Heart right ventricle (tissue), 16 donors: ENCODE results near the gene TAS1R2. TPM values are rescaled to one million over a fixed set of nuclear protein-coding genes. Genes with fewer than 3 reads are reported as not detected.

Source experiments
- ATAC-seq, 8 donors: fragments of 200-7000 bp; cut with Tn5 transposase; one replicate each; pipeline ENCODE4 v1.9.1; 2020; ENCODE audit warnings: mild to moderate bottlenecking in 8 of 8, moderate library complexity in 8 of 8, moderate number of reproducible peaks in 1 of 8
- DNase-seq, 2 donors: peaks; one replicate each; pipeline ENCODE4 v3.0.0-alpha.2; 2020
- H3K27ac ChIP-seq, 10 donors: fragments of 200-600 bp; sonication (generic) in 2 of 10; one replicate each; pipeline versions ENCODE4 v1.5.0 to v1.8.0; 2020 to 2022; ENCODE audit warnings: mild to moderate bottlenecking in 3 of 10
- H3K27me3 ChIP-seq, 7 donors: fragments of 200-600 bp; one replicate each; pipeline ENCODE4 v1.8.0; 2021 to 2022; ENCODE audit warnings: mild to moderate bottlenecking in 2 of 7
- H3K36me3 ChIP-seq, 9 donors: fragments of 200-600 bp; sonication (generic) in 1 of 9; one replicate each; pipeline versions ENCODE4 v1.5.0 to v1.8.0; 2020 to 2022; ENCODE audit warnings: mild to moderate bottlenecking in 2 of 9
- H3K4me1 ChIP-seq, 9 donors: fragments of 200-600 bp; sonication (generic) in 1 of 9; one replicate each; pipeline versions ENCODE4 v1.5.0 to v1.8.0; 2020 to 2022; ENCODE audit warnings: mild to moderate bottlenecking in 4 of 9
- H3K4me3 ChIP-seq, 10 donors: fragments of 200-600 bp; sonication (generic) in 2 of 10; one replicate each; pipeline versions ENCODE4 v1.5.0 to v1.8.0; 2020 to 2022; ENCODE audit warnings: mild to moderate bottlenecking in 7 of 10, moderate library complexity in 2 of 10
- H3K9me3 ChIP-seq, 11 donors: fragments of 200-600 bp in 10 of 11; sonication (generic) in 2 of 11; one replicate each; pipeline versions ENCODE4 v1.5.0 to v1.8.0; 2013 to 2022; ENCODE audit warnings: mild to moderate bottlenecking in 2 of 11, control low read depth in 1 of 11, moderate library complexity in 1 of 11
- CTCF ChIP-seq, 9 donors: fragments of 200-600 bp; sonication (generic) in 2 of 9; IDR thresholded peaks; one replicate each; pipeline versions ENCODE4 v1.5.0 to v1.8.0; 2021 to 2022; ENCODE audit warnings: antibody characterized with exemption in 9 of 9, mild to moderate bottlenecking in 5 of 9, moderate library complexity in 1 of 9
- WGBS, 2 donors: extraction: QIAGEN DNeasy Blood & Tissue Kit; methylation state at CpG; one replicate each; pipeline ENCODE4 v1.1.7; 2013; ENCODE audit warnings: inconsistent platforms in 1 of 2; 5-methylcytosine and 5-hydroxymethylcytosine counted together
- intact Hi-C, 10 donors: fragments of 100-400 bp; cut with DNase I; formaldehyde crosslinking; loops; one replicate each; pipeline versions ENCODE4 v1.11.1 to v1.14.2; 2022
- polyA plus RNA-seq, 2 donors: library from polyadenylated mRNA; stranded (reverse); fragments of 200-250 nt; gene quantifications; one replicate each; pipeline ENCODE4 v1.2.3, GENCODE V29; 2013
- total RNA-seq, 10 donors: library from RNA; stranded (reverse); fragmentation: NEBNext Ultra II Directional in 3 of 10; extraction: Animal tissue kit (Norgen Biotek cat#: 25700) in 3 of 10; gene quantifications; one replicate each; pipeline versions ENCODE4 v1.2.1 to v1.2.4, GENCODE V29; 2021 to 2023
- donor health status: Arrhythmogenic right ventricular cardiomyopathy.
- donor health status: ischemic (EF 13 %, LVEDD 7.1; RV severe dilation, severe dysfunction).
- donor health status: healthy with polysubstance abuse.
- donor health status: DM: no; HTN: yes; CAD: no.
- donor health status: DM: no; HTN: no; CAD: no.
- donor health status: ischemic (EF 25% LVEDD 6.9; RV normal size, moderate dysfunction).
- donor health status: ischemic (EF 25% LVEDD 5.7; RV mildly dilated, moderate dysfunction).
- donor health status: healthy.
- donor health status: DM: yes; HTN: yes; CAD: no.
- donor health status: Ischemic cardiomyopathy.
- donor health status: ischemic (EF 35%, LVEDD 5.7; RV mildly dilated, moderate dysfunction).
- donor health status: nonischemic (EF 11% LVEDD 7.7; RV severe dilation, severe dysfunction).
- donor health status: DM: yes; HTN: yes; CAD: no.
- donor health status: PGD.
- donor health status: ischemic (EF 29% LVEDD 5.4; RV normal size, mild dysfunction).
- donor health status: nonischemic (EF 23%, LVEDD 6.1; RV moderate dilation, normal function).

Gene TAS1R2
- total and polyA plus RNA-seq, 12 donors, result not detected

- WGBS, 2 donors, result 83 to 91% methylated on average over 6 of the region's 6 CpGs
- DNase-seq, result no peak
- Histone ChIP-seq H3K27me3 (peaks cover 0 to 61% (median 31%) of the 10 kb centered on the region in 7 donors), H3K36me3 (no peaks in the 10 kb centered on the region), H3K9me3 (peaks cover 0 to 13% (median 0%) of the 10 kb centered on the region in 11 donors), H3K4me1 (no peaks in the 10 kb centered on the region), H3K4me3 (no peak overlapping the region), H3K27ac (no peak overlapping the region)
- no peak for ATAC-seq
- TF ChIP-seq CTCF (IDR thresholded peaks at IDR 0.05), result no peak
- intact Hi-C loops, result loop anchor here in 1 of 10 donors (5.0 kb wide), 1 partner anchor 226 kb away; no protein-coding TSS in a partner anchor
These were observed 36.0 kb downstream of the TAS1R2 start for GRCh38 chr1:18823438-18823837.

GRCh38 chr1:18820791-18821641 is 38.4 kb downstream of the TAS1R2 start:
- Histone ChIP-seq H3K4me3 (peak overlapping the region in 1 of 10 donors; percentile 3), H3K27me3 (peaks cover 0 to 61% (median 49%) of the 10 kb centered on the region in 7 donors), H3K36me3 (no peaks in the 10 kb centered on the region), H3K27ac (no peak overlapping the region), H3K9me3 (no peaks in the 10 kb centered on the region), H3K4me1 (no peaks in the 10 kb centered on the region)
- ATAC-seq, result peak; percentile 73 to 85 (median 81)
- intact Hi-C loops, result loop anchor here (1.0 to 5.0 kb wide), 3 partner anchors 224 kb away; no protein-coding TSS in a partner anchor
- peak; percentile 48 to 75 for DNase-seq
- 39 to 44% methylated on average over 22 of the region's 22 CpGs for WGBS, 2 donors
- TF ChIP-seq CTCF (IDR thresholded peaks at IDR 0.05), result peak; percentile 63 to 94 (median 86)

GRCh38 chr1:18819986-18820790 is 39.3 kb downstream of the TAS1R2 start:
- ATAC-seq (peak in 2 of 8 donors; percentile 19 to 22), DNase-seq (no peak)
- H3K9me3 ChIP-seq, result no peaks in the 10 kb centered on the region
- H3K27me3 ChIP-seq, result peaks cover 0 to 65% (median 56%) of the 10 kb centered on the region in 7 donors
- H3K4me1 ChIP-seq, result no peaks in the 10 kb centered on the region
- TF ChIP-seq CTCF (IDR thresholded peaks at IDR 0.05), result no peak
- intact Hi-C loops, result loop anchor here (1.0 to 5.0 kb wide), 3 partner anchors 223 kb away; no protein-coding TSS in a partner anchor
- no peak overlapping the region for H3K27ac ChIP-seq
- H3K36me3 ChIP-seq, result no peaks in the 10 kb centered on the region
- WGBS, 2 donors, result 70 to 72% methylated on average over 38 of the region's 38 CpGs
- H3K4me3 ChIP-seq, result peak overlapping the region in 1 of 10 donors; percentile 3

- Histone ChIP-seq H3K4me1 (no peaks in the 10 kb centered on the region), H3K9me3 (no peaks in the 10 kb centered on the region), H3K27ac (no peak overlapping the region), H3K4me3 (no peak overlapping the region), H3K27me3 (peaks cover 0 to 70% (median 61%) of the 10 kb centered on the region in 7 donors), H3K36me3 (no peaks in the 10 kb centered on the region)
- intact Hi-C loops, result no loop called here
- ATAC-seq (no peak), DNase-seq (no peak)
- 43 to 46% methylated on average over 12 of the region's 12 CpGs for WGBS, 2 donors
- no peak for TF ChIP-seq CTCF (IDR thresholded peaks at IDR 0.05)
These were observed 40.3 kb downstream of the TAS1R2 start for GRCh38 chr1:18819203-18819602.
